ENCODE data around the gene RAB11FIP2. TPM values are rescaled to one million over a fixed set of nuclear protein-coding genes. Genes with fewer than 3 reads are reported as not detected.

RAB11FIP2 gene
- total and polyA plus RNA-seq, 2 experiments from 2014 or later: 9.8 to 18.4 TPM

GRCh38 chr10:118034791-118035261 lies 11.9 kb downstream of the RAB11FIP2 start:
- Histone ChIP-seq H3K36me3 (no peaks in the 10 kb centered on the region), H3K27me3 (no peaks in the 10 kb centered on the region), H3K27ac (no peak overlapping the region), H3K4me1 (ENCODE audit: low read depth) (no peaks in the 10 kb centered on the region), H3K9me3 (ENCODE audit: low read depth) (no peaks in the 10 kb centered on the region), H3K4me3 (no peak overlapping the region)
- peak in 1 of 2 donors; percentile 59 for DNase-seq (ENCODE audit: low read depth in 1 of 2, low spot score in 1 of 2)
- TF ChIP-seq, protein P1, sequence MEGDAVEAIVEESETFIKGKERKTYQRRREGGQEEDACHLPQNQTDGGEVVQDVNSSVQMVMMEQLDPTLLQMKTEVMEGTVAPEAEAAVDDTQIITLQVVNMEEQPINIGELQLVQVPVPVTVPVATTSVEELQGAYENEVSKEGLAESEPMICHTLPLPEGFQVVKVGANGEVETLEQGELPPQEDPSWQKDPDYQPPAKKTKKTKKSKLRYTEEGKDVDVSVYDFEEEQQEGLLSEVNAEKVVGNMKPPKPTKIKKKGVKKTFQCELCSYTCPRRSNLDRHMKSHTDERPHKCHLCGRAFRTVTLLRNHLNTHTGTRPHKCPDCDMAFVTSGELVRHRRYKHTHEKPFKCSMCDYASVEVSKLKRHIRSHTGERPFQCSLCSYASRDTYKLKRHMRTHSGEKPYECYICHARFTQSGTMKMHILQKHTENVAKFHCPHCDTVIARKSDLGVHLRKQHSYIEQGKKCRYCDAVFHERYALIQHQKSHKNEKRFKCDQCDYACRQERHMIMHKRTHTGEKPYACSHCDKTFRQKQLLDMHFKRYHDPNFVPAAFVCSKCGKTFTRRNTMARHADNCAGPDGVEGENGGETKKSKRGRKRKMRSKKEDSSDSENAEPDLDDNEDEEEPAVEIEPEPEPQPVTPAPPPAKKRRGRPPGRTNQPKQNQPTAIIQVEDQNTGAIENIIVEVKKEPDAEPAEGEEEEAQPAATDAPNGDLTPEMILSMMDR (IDR thresholded peaks at IDR 0.05; ENCODE audit: low read depth, low read length): no peak

- no peak overlapping the region for H3K4me3 ChIP-seq
- TF ChIP-seq, protein P1 (IDR thresholded peaks at IDR 0.05; ENCODE audit: low read depth, low read length): peak; percentile 32
- H3K9me3 ChIP-seq (ENCODE audit: low read depth): no peaks in the 10 kb centered on the region
- DNase-seq (ENCODE audit: low read depth in 1 of 2, low spot score in 1 of 2): peak in 1 of 2 donors; percentile 95
- H3K27ac ChIP-seq: no peak overlapping the region
- H3K4me1 ChIP-seq (ENCODE audit: low read depth): no peaks in the 10 kb centered on the region
- H3K27me3 ChIP-seq: no peaks in the 10 kb centered on the region
- no peaks in the 10 kb centered on the region for H3K36me3 ChIP-seq
Measured at GRCh38 chr10:118033905-118034304, 12.8 kb downstream of the RAB11FIP2 start.

GRCh38 chr10:118032564-118032963 lies 14.2 kb downstream of the RAB11FIP2 start:
- peak in 1 of 2 donors; percentile 45 for DNase-seq (ENCODE audit: low read depth in 1 of 2, low spot score in 1 of 2)
- Histone ChIP-seq H3K27ac (no peak overlapping the region), H3K27me3 (no peaks in the 10 kb centered on the region), H3K9me3 (ENCODE audit: low read depth) (no peaks in the 10 kb centered on the region), H3K4me3 (no peak overlapping the region), H3K36me3 (no peaks in the 10 kb centered on the region), H3K4me1 (ENCODE audit: low read depth) (no peaks in the 10 kb centered on the region)
- TF ChIP-seq, protein P1 (IDR thresholded peaks at IDR 0.05; ENCODE audit: low read depth, low read length): no peak

GRCh38 chr10:118031351-118032075 lies 15.2 kb downstream of the RAB11FIP2 start:
- no peak for DNase-seq (ENCODE audit: low read depth in 1 of 2, low spot score in 1 of 2)
- no peak overlapping the region for H3K4me3 ChIP-seq
- H3K9me3 ChIP-seq (ENCODE audit: low read depth): no peaks in the 10 kb centered on the region
- no peak overlapping the region for H3K27ac ChIP-seq
- TF ChIP-seq, protein P1 (IDR thresholded peaks at IDR 0.05; ENCODE audit: low read depth, low read length): no peak
- no peaks in the 10 kb centered on the region for H3K27me3 ChIP-seq
- H3K36me3 ChIP-seq: no peaks in the 10 kb centered on the region
- H3K4me1 ChIP-seq (ENCODE audit: low read depth): no peaks in the 10 kb centered on the region

DNA sequence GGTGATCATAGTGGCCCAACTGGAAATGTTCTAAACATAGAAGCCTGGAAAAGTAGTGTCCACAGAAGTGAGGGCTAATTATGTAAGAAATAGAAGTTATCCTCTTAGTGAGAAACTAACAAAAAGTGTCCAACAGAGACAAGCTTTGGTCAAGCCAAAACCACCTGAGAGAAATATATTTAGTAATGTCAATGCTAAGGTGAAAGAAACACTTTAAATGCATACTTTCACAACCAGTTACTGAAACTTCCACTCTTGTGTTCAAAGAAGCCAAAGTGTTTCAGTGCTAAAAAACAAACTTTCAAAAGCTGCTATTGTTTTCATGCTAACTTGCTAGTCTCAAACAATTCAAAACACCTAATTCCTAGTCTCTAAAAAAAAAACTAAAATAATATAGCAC lies 18.1 kb downstream of the RAB11FIP2 start:
- no peaks in the 10 kb centered on the region for H3K27me3 ChIP-seq
- no peaks in the 10 kb centered on the region for H3K4me1 ChIP-seq (ENCODE audit: low read depth)
- H3K4me3 ChIP-seq: no peak overlapping the region
- no peaks in the 10 kb centered on the region for H3K9me3 ChIP-seq (ENCODE audit: low read depth)
- no peaks in the 10 kb centered on the region for H3K36me3 ChIP-seq
- DNase-seq (ENCODE audit: low read depth in 1 of 2, low spot score in 1 of 2): no peak
- TF ChIP-seq, protein P1 (IDR thresholded peaks at IDR 0.05; ENCODE audit: low read depth, low read length): no peak
- no peak overlapping the region for H3K27ac ChIP-seq

All from cardiac muscle cell (in vitro differentiated cells and primary cell).